ENCODE results near the gene NDUFAF8. TPM values are rescaled to one million over a fixed set of nuclear protein-coding genes. Genes with fewer than 3 reads are reported as not detected.

NDUFAF8 gene
- total RNA-seq, 1 experiment from 2014 or later: 60.1 TPM

GRCh38 chr17:81230043-81230820 is 8.9 kb upstream of the NDUFAF8 start:
- H2AK5ac ChIP-seq (ENCODE audit: insufficient read length, low read length): no peak overlapping the region
- H2BK12ac ChIP-seq (ENCODE audit: insufficient read length, low read depth, low read length): no peak overlapping the region
- H2BK120ac ChIP-seq (ENCODE audit: low read depth, low read length, poor library complexity, severe bottlenecking): no peak overlapping the region
- H3K4me1 Mint-ChIP-seq: no peaks in the 10 kb centered on the region
- H3T11ph ChIP-seq (ENCODE audit: low read length): no peak overlapping the region
- no peak overlapping the region for H4K8ac ChIP-seq (replicated peaks; ENCODE audit: insufficient read length, low read depth, low read length)
- no peak overlapping the region for H2BK15ac ChIP-seq (ENCODE audit: low read depth, low read length)
- peak overlapping the region in 1 of 2 experiments; percentile 9; a peak in 1 of 5 replicates for H3K4me3 Mint-ChIP-seq
- no peaks in the 10 kb centered on the region for H3K23me2 ChIP-seq (ENCODE audit: insufficient read length, low read depth, low read length, poor library complexity, severe bottlenecking)
- H4K20me1 ChIP-seq (ENCODE audit: control insufficient read depth, insufficient read depth, insufficient read length): peaks cover 2% of the 10 kb centered on the region
- H3K9me3 Mint-ChIP-seq: no peaks in the 10 kb centered on the region; a peak in 1 of 5 replicates
- peaks cover 11 to 18% (median 14%) of the 10 kb centered on the region in 3 experiments for H3K36me3 Mint-ChIP-seq (ENCODE audit: insufficient read depth in 1 of 3, low read depth in 3 of 3)
- no peak overlapping the region for H3K27ac ChIP-seq (ENCODE audit: insufficient read length, low read depth, low read length)
- no CpG with 5 or more reads among the region's 26 CpGs for WGBS (ENCODE audit: extremely low coverage, insufficient read length, low lambda C conversion rate)
- TF ChIP-seq CTCF (conservative IDR thresholded peaks at IDR 0.05): peak; percentile 72
- no peaks in the 10 kb centered on the region for H3K27me3 ChIP-seq (ENCODE audit: insufficient read depth, low read length)
- no peaks in the 10 kb centered on the region for H3K4me1 ChIP-seq (ENCODE audit: insufficient read depth, low read length)
- no peak overlapping the region for H4K5ac ChIP-seq (ENCODE audit: insufficient read length, low read depth, low read length)
- no peak overlapping the region for H3K4me2 ChIP-seq (ENCODE audit: insufficient read depth, insufficient read length, low read length)
- H3K9ac ChIP-seq (ENCODE audit: extremely low read depth, insufficient read length, low read length): no peak overlapping the region
- no peak overlapping the region for H3K56ac ChIP-seq (ENCODE audit: insufficient read length, low read depth, low read length)
- H3K4ac ChIP-seq (ENCODE audit: low read depth, low read length): no peak overlapping the region
- H3K18ac ChIP-seq (ENCODE audit: insufficient read length, low read depth, low read length): no peak overlapping the region
- H2AFZ ChIP-seq (ENCODE audit: low read length): no peak overlapping the region
- H3K23ac ChIP-seq (ENCODE audit: insufficient read length, low read depth, low read length): no peak overlapping the region
- H3K27me3 Mint-ChIP-seq (ENCODE audit: low read depth): peaks cover 5% of the 10 kb centered on the region
- H3K27ac Mint-ChIP-seq: no peak overlapping the region
- no peak overlapping the region for H3K14ac ChIP-seq (ENCODE audit: insufficient read depth, low read length)
- no peak overlapping the region for H4K91ac ChIP-seq (ENCODE audit: insufficient read length, low read depth, low read length)
- H2BK20ac ChIP-seq (ENCODE audit: low read depth, low read length, poor library complexity, severe bottlenecking): no peak overlapping the region
- H2BK5ac ChIP-seq (ENCODE audit: insufficient read length, low read length): no peak overlapping the region
- no peak for DNase-seq
- no peaks in the 10 kb centered on the region for H3K79me1 ChIP-seq (ENCODE audit: insufficient read depth, low read depth, low read length, poor library complexity, severe bottlenecking)
- no peaks in the 10 kb centered on the region for H3K9me3 ChIP-seq (ENCODE audit: control insufficient read depth, low read depth, low read length)
- no peaks in the 10 kb centered on the region for H3K79me2 ChIP-seq (ENCODE audit: insufficient read depth, low read length)
